H1 (cell line): ENCODE results near the gene ZCCHC10. TPM values are rescaled to one million over a fixed set of nuclear protein-coding genes. Genes with fewer than 3 reads are reported as not detected.

Experiments
- CTCF ChIA-PET: fragments of 300-600 bp; sonication (Branson Sonifier 250); formaldehyde crosslinking; loops from one replicate; lab custom pipeline; 2021; ENCODE audit not compliant: partially characterized antibody; lab: Charles Lee
- POLR2A ChIA-PET: fragments of 300-600 bp; sonication (Branson Sonifier 250); formaldehyde crosslinking; loops from one replicate; lab custom pipeline; 2021; ENCODE audit warnings: inconsistent platforms; ENCODE audit not compliant: partially characterized antibody; lab: Charles Lee
- DNase-seq, 2 experiments: peaks; one replicate each; pipeline versions ENCODE4 v3.0.0 to v3.0.0-alpha.2; 2010 to 2022; ENCODE audit warnings: low spot score in 2 of 2, low read depth in 1 of 2, mixed read lengths in 1 of 2
- FAIRE-seq: peaks from 2 replicates; lab custom pipeline; 2011; peaks lifted over from hg19 to GRCh38; lab: Jason Lieb, UNC
- H2AFZ ChIP-seq: 2 replicates; pipeline ENCODE4 v1.8.1; 2012; ENCODE audit warnings: low read length, inconsistent platforms
- H2AK5ac ChIP-seq: 2 replicates; pipeline ENCODE4 v1.6.1; 2013; ENCODE audit warnings: low read depth, low read length
- H2BK120ac ChIP-seq: replicated peaks from 2 replicates; pipeline ENCODE3; 2013; ENCODE audit warnings: low read depth, low read length, inconsistent platforms
- H2BK12ac ChIP-seq: 2 replicates; pipeline ENCODE4 v1.6.1; 2013; ENCODE audit warnings: low read depth, low read length
- H2BK15ac ChIP-seq: 2 replicates; pipeline ENCODE4 v1.6.1; 2013; ENCODE audit warnings: low read length
- H2BK20ac ChIP-seq: 2 replicates; pipeline ENCODE4 v1.6.1; 2013; ENCODE audit warnings: low read length
- H2BK5ac ChIP-seq: 2 replicates; pipeline ENCODE4 v1.6.1; 2013; ENCODE audit warnings: low read depth, low read length
- H3K14ac ChIP-seq: 2 replicates; pipeline ENCODE4 v1.6.1; 2013; ENCODE audit warnings: inconsistent platforms; ENCODE audit not compliant: insufficient read length
- H3K18ac ChIP-seq: 2 replicates; pipeline ENCODE4 v1.6.1; 2013; ENCODE audit warnings: low read length; ENCODE audit errors: extremely low read depth
- H3K23ac ChIP-seq: 2 replicates; pipeline ENCODE4 v1.6.1; 2013; ENCODE audit warnings: inconsistent platforms; ENCODE audit not compliant: insufficient read length
- H3K23me2 ChIP-seq: 2 replicates; pipeline ENCODE4 v1.6.1; 2013; ENCODE audit warnings: low read depth, low read length
- H3K27ac ChIP-seq: 2 replicates; pipeline ENCODE4 v1.6.1; 2011; ENCODE audit warnings: low read depth, low read length, inconsistent platforms
- H3K27me3 ChIP-seq, 4 experiments: replicated peaks in 1 of 4; 1 replicate in 1 of 4; 2 replicates in 3 of 4; pipeline versions ENCODE4 v1.6.1 to v1.8.1; 2011 to 2013; ENCODE audit warnings: low read length in 3 of 4, mild to moderate bottlenecking in 3 of 4, inconsistent platforms in 2 of 4, mixed read lengths in 2 of 4, moderate library complexity in 1 of 4; ENCODE audit not compliant: control insufficient read depth in 3 of 4, insufficient read depth in 3 of 4; ENCODE audit errors: extremely low read depth in 1 of 4
- H3K36me3 ChIP-seq, 4 experiments: 2 replicates each; pipeline versions ENCODE4 v1.6.1 to v1.8.1; 2011 to 2013; ENCODE audit warnings: mild to moderate bottlenecking in 4 of 4, low read length in 3 of 4, moderate library complexity in 2 of 4, control low read depth in 1 of 4, inconsistent platforms in 1 of 4; ENCODE audit not compliant: insufficient read depth in 4 of 4, control insufficient read depth in 2 of 4
- H3K4ac ChIP-seq: replicated peaks from 2 replicates; pipeline ENCODE3; 2013; ENCODE audit warnings: low read length, low read depth, mixed read lengths, inconsistent platforms; ENCODE audit not compliant: insufficient read length
- H3K4me1 ChIP-seq, 4 experiments: replicated peaks in 1 of 4; 1 replicate in 1 of 4; 2 replicates in 3 of 4; pipeline versions ENCODE4 v1.6.1 to v1.8.1; 2011 to 2013; ENCODE audit warnings: low read length in 3 of 4, inconsistent platforms in 2 of 4, mixed read lengths in 1 of 4; ENCODE audit not compliant: insufficient read depth in 4 of 4, control insufficient read depth in 3 of 4
- H3K4me2 ChIP-seq, 2 experiments: 2 replicates each; pipeline versions ENCODE4 v1.6.1 to v1.8.1; 2011 to 2013; ENCODE audit warnings: low read depth in 2 of 2, low read length in 2 of 2, control low read depth in 1 of 2, inconsistent platforms in 1 of 2, mild to moderate bottlenecking in 1 of 2; ENCODE audit not compliant: insufficient read depth in 1 of 2
- H3K4me3 ChIP-seq, 4 experiments: fragments of 200-600, 300-600 bp in 1 of 4; sonication (generic), shearing (Covaris generic), sonication (Bioruptor Twin) in 1 of 4; 2 replicates each; pipeline versions ENCODE4 v1.5.1 to v1.8.1; 2011 to 2016; ENCODE audit warnings: low read length in 4 of 4, low read depth in 3 of 4, control low read depth in 2 of 4, inconsistent platforms in 2 of 4, mild to moderate bottlenecking in 2 of 4, mixed read lengths in 1 of 4, moderate library complexity in 1 of 4; ENCODE audit not compliant: insufficient read depth in 2 of 4; ENCODE audit errors: extremely low read depth in 1 of 4
- H3K56ac ChIP-seq: replicated peaks from 2 replicates; pipeline ENCODE3; 2013; ENCODE audit warnings: low read depth, mild to moderate bottlenecking, mixed read lengths, low read length, inconsistent platforms; ENCODE audit not compliant: insufficient read length
- H3K79me1 ChIP-seq: 2 replicates; pipeline ENCODE4 v1.6.1; 2013; ENCODE audit warnings: low read depth, low read length, control low read depth
- H3K79me2 ChIP-seq, 2 experiments: 2 replicates each; pipeline versions ENCODE4 v1.6.1 to v1.8.1; 2012 to 2013; ENCODE audit warnings: low read length in 2 of 2, mild to moderate bottlenecking in 2 of 2, inconsistent platforms in 1 of 2; ENCODE audit not compliant: insufficient read depth in 2 of 2, control insufficient read depth in 1 of 2
- H3K9ac ChIP-seq, 4 experiments: replicated peaks in 1 of 4; 1 replicate in 1 of 4; 2 replicates in 3 of 4; pipeline versions ENCODE4 v1.6.1 to v1.8.1; 2011 to 2013; ENCODE audit warnings: low read depth in 3 of 4, low read length in 3 of 4, control low read depth in 2 of 4, mild to moderate bottlenecking in 2 of 4, moderate library complexity in 2 of 4, inconsistent platforms in 1 of 4; ENCODE audit errors: extremely low read depth in 1 of 4
- H3K9me3 ChIP-seq, 2 experiments: 2 replicates each; pipeline versions ENCODE4 v1.6.1 to v1.8.1; 2012 to 2013; ENCODE audit warnings: mild to moderate bottlenecking in 2 of 2, moderate library complexity in 2 of 2, control low read depth in 1 of 2, inconsistent platforms in 1 of 2, low read depth in 1 of 2, low read length in 1 of 2, mixed read lengths in 1 of 2; ENCODE audit not compliant: insufficient read depth in 2 of 2
- H4K20me1 ChIP-seq, 2 experiments: replicated peaks in 1 of 2; 2 replicates each; pipeline versions ENCODE3 to v1.8.1; 2011 to 2013; ENCODE audit warnings: inconsistent platforms in 2 of 2, low read length in 2 of 2, mild to moderate bottlenecking in 1 of 2; ENCODE audit not compliant: insufficient read depth in 2 of 2, control insufficient read depth in 1 of 2
- H4K5ac ChIP-seq: 2 replicates; pipeline ENCODE4 v1.6.1; 2013; ENCODE audit warnings: low read length, low read depth, mixed read lengths, inconsistent platforms; ENCODE audit not compliant: insufficient read length
- H4K8ac ChIP-seq: 2 replicates; pipeline ENCODE4 v1.8.0; 2013; ENCODE audit warnings: mild to moderate bottlenecking, moderate library complexity, low read length, inconsistent platforms; ENCODE audit not compliant: insufficient read depth; ENCODE audit errors: extremely low read depth
- H4K91ac ChIP-seq: replicated peaks from 2 replicates; pipeline ENCODE3; 2013; ENCODE audit warnings: low read length, mixed read lengths, inconsistent platforms; ENCODE audit not compliant: insufficient read length
- KDM5A ChIP-seq: fragments of 200-600 bp; IDR thresholded peaks from 2 replicates; pipeline ENCODE4 v1.7.1; 2012; ENCODE audit warnings: mild to moderate bottlenecking, low read length, inconsistent platforms, mixed read lengths
- NANOG ChIP-seq: IDR thresholded peaks from 2 replicates; pipeline ENCODE4 v1.6.1; 2011; ENCODE audit warnings: low read length, low read depth, mild to moderate bottlenecking, inconsistent platforms; ENCODE audit not compliant: insufficient read depth, poor library complexity, severe bottlenecking
- PHF8 ChIP-seq: fragments of 200-600 bp; sonication (generic); conservative IDR thresholded peaks from 2 replicates; pipeline ENCODE4 v1.7.1; 2012; ENCODE audit warnings: low read depth, mild to moderate bottlenecking, inconsistent platforms, low read length, moderate library complexity
- POLR2A ChIP-seq, 2 experiments: IDR thresholded peaks; 1 replicate in 1 of 2; 2 replicates in 1 of 2; pipeline ENCODE4 v1.6.1; 2011; ENCODE audit warnings: low read depth in 2 of 2, low read length in 2 of 2, mild to moderate bottlenecking in 2 of 2; ENCODE audit errors: control extremely low read depth in 1 of 2
- SAP30 ChIP-seq: fragments of 300-600 bp; sonication (generic); IDR thresholded peaks from 2 replicates; pipeline ENCODE4 v1.7.1; 2012; ENCODE audit warnings: low read length, moderate library complexity, mild to moderate bottlenecking, inconsistent platforms; ENCODE audit not compliant: insufficient read depth, insufficient replicate concordance
- SIN3A ChIP-seq, 2 experiments: IDR thresholded peaks in 1 of 2; conservative IDR thresholded peaks in 1 of 2; 2 replicates each; pipeline ENCODE4 v1.6.1; 2011 to 2012; ENCODE audit warnings: low read length in 2 of 2, improper control_type of control experiment in 1 of 2, low read depth in 1 of 2, mild to moderate bottlenecking in 1 of 2
- SIX5 ChIP-seq: IDR thresholded peaks from 2 replicates; pipeline ENCODE4 v1.6.1; 2011; ENCODE audit warnings: mild to moderate bottlenecking, low read depth, low read length
- SP1 ChIP-seq: IDR thresholded peaks from 2 replicates; pipeline ENCODE4 v1.6.1; 2011; ENCODE audit warnings: low read depth, low read length
- TEAD4 ChIP-seq: IDR thresholded peaks from 2 replicates; pipeline ENCODE4 v1.6.1; 2012; ENCODE audit warnings: low read depth, low read length, inconsistent platforms, mixed read lengths
- WGBS, 2 experiments: shearing (Covaris generic) in 1 of 2; methylation state at CpG; one replicate each; pipeline versions ENCODE4 v1.1.6 to v1.1.7; 2013 to 2015; ENCODE audit warnings: low lambda C conversion rate in 2 of 2, mixed read lengths in 2 of 2, inconsistent platforms in 1 of 2, low coverage in 1 of 2, missing lambda C conversion rate in 1 of 2; ENCODE audit not compliant: insufficient replicate concordance in 2 of 2, insufficient coverage in 1 of 2, insufficient read length in 1 of 2; ENCODE audit errors: extremely low coverage in 1 of 2, missing lambda C conversion rate in 1 of 2; 5-methylcytosine and 5-hydroxymethylcytosine counted together
- polyA plus RNA-seq, 7 experiments: library from polyadenylated mRNA; depleted of rRNA in 3 of 7; stranded (reverse) in 5 of 7; unstranded in 2 of 7; fragments of >200 nt in 5 of 7; fragments of 200-250 nt in 2 of 7; gene quantifications; 1 replicate in 5 of 7; 2 replicates in 1 of 7; 4 replicates in 1 of 7; pipeline versions ENCODE4 v1.2.1 to v1.2.3, GENCODE V29; 2011 to 2013; ENCODE audit warnings: missing spikeins in 2 of 7, mixed read lengths in 2 of 7
- total RNA-seq: library from RNA; stranded (reverse); fragmentation: NEBNext Ultra II Directional; extraction: Animal tissue kit (Norgen Biotek cat#: 25700); gene quantifications from 2 replicates; pipeline ENCODE4 v1.2.1, GENCODE V29; 2021

ZCCHC10 gene
- total and polyA plus RNA-seq, 2 of the 8 experiments (the other 6 are each of a cell fraction or from before 2014, with no cell fraction given): 22.4 to 32.9 TPM

GRCh38 chr5:133053448-133053847 is 27.1 kb upstream of the ZCCHC10 start:
- POLR2A ChIA-PET: interaction anchor here (0.5 to 6.6 kb wide), 4 partner anchors 16 to 105 kb away, joined by 3 to 104 read pairs (median 3); partner anchors contain the start of gene AFF4
- H3K36me3 ChIP-seq: no peaks in the 10 kb centered on the region
- H4K5ac ChIP-seq: no peak overlapping the region
- TF ChIP-seq SP1 (no peak), TEAD4 (no peak), NANOG (no peak), KDM5A (no peak), SIN3A (conservative IDR thresholded peaks at IDR 0.05 in 1 of 2, IDR thresholded peaks at IDR 0.05 in 1 of 2; ENCODE audit: low read depth in 1 of 2, low read length in 2 of 2) (no peak), POLR2A (IDR thresholded peaks at IDR 0.05; ENCODE audit: control extremely low read depth in 1 of 2, low read depth in 2 of 2, low read length in 2 of 2) (no peak), SAP30 (no peak), PHF8 (no peak), SIX5 (no peak)
- TF ChIP-seq, all 59 proteins: peak for 0
- Histone ChIP-seq H3K14ac (no peak overlapping the region), H2BK5ac (no peak overlapping the region), H4K8ac (no peak overlapping the region), H3K79me2 (peaks cover 58 to 65% of the 10 kb centered on the region in 2 experiments), H3K79me1 (peaks cover 4% of the 10 kb centered on the region; the same call in 1 of the 2 replicates), H3K9me3 (no peaks in the 10 kb centered on the region), H4K91ac (no peak overlapping the region), H3K4ac (no peak overlapping the region), H3K27me3 (no peaks in the 10 kb centered on the region), H3K4me3 (peak overlapping the region; percentile 80 to 99 (median 97); a peak in 6 of 8 replicates), H3K23me2 (peaks cover 10% of the 10 kb centered on the region), H3K18ac (no peak overlapping the region), H2BK15ac (no peak overlapping the region), H3K4me2 (peak overlapping the region; percentile 88 to 93), H3K56ac (no peak overlapping the region), H3K4me1 (peaks cover 0 to 8% (median 2%) of the 10 kb centered on the region in 4 experiments; a peak in 4 of 7 replicates), H2BK120ac (no peak overlapping the region), H2AK5ac (no peak overlapping the region), H2BK12ac (no peak overlapping the region), H2AFZ (no peak overlapping the region), H3K9ac (no peak overlapping the region; a peak in 1 of 7 replicates), H3K27ac (no peak overlapping the region), H3K23ac (no peak overlapping the region), H4K20me1 (peaks cover 14 to 29% of the 10 kb centered on the region in 2 experiments), H2BK20ac (no peak overlapping the region)
- DNase-seq (no peak), FAIRE-seq (no peak)
- 93% methylated on average over 15 of the region's 15 CpGs; no CpG with 5 or more reads in 1 of the 2 experiments for WGBS, 2 experiments
- CTCF ChIA-PET: no interaction called here
